ENCODE data around the gene IGBP1.
"Not testable (repeated sequence)": the region's sequence is repeated elsewhere in the genome, so short reads cannot be mapped to it uniquely, and the experiment has no call there.

The IGBP1 gene

DNA sequence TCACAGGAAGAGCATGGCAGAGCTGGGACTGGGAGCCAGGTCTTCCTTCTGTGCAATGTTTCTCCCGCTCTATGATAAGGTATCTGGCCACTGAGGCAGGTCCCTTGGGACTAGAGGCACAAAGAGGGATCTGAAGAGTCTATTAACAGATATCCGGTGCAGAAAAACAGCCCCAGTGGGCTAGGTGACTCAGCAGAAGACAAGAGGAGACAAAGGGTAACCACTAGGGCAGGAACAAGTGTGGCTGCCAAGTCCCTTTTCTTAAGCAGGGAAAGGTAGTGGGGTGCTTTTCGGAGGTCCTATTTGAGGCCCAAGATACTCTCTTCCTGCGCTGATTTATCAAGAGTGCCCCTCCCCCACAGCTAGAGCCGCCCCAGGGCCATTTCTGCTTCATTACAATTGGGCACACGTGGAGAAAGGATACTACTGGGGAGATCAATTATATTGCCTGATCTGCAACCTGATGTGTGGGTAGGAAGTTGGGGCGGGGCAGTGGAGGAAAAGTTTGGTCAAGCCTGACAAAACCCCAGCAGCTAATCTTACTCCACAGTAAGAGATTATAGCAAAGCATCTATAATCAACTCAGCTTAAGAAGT lies 43.8 kb downstream of the IGBP1 start, which contains the start of gene DGAT2L6:
Gene DGAT2L6 (plus strand): TSS at position 546 of the 596 bp plus-strand sequence. CDS start 100 bp downstream, outside the sequence.
- TF ChIP-seq, protein P1, sequence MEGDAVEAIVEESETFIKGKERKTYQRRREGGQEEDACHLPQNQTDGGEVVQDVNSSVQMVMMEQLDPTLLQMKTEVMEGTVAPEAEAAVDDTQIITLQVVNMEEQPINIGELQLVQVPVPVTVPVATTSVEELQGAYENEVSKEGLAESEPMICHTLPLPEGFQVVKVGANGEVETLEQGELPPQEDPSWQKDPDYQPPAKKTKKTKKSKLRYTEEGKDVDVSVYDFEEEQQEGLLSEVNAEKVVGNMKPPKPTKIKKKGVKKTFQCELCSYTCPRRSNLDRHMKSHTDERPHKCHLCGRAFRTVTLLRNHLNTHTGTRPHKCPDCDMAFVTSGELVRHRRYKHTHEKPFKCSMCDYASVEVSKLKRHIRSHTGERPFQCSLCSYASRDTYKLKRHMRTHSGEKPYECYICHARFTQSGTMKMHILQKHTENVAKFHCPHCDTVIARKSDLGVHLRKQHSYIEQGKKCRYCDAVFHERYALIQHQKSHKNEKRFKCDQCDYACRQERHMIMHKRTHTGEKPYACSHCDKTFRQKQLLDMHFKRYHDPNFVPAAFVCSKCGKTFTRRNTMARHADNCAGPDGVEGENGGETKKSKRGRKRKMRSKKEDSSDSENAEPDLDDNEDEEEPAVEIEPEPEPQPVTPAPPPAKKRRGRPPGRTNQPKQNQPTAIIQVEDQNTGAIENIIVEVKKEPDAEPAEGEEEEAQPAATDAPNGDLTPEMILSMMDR (IDR thresholded peaks at IDR 0.05; ENCODE audit: borderline replicate concordance, insufficient read depth, low read depth, low read length): no peak
- no peak within 1 kb of the TSS for H3K4me3 ChIP-seq (ENCODE audit: low read depth, low read length)

GRCh38 chrX:70183091-70183490 lies 49.8 kb downstream of the IGBP1 start:
- no peak overlapping the region for H3K4me3 ChIP-seq (ENCODE audit: low read depth, low read length)
- TF ChIP-seq, protein P1 (IDR thresholded peaks at IDR 0.05; ENCODE audit: borderline replicate concordance, insufficient read depth, low read depth, low read length): no peak

DNA sequence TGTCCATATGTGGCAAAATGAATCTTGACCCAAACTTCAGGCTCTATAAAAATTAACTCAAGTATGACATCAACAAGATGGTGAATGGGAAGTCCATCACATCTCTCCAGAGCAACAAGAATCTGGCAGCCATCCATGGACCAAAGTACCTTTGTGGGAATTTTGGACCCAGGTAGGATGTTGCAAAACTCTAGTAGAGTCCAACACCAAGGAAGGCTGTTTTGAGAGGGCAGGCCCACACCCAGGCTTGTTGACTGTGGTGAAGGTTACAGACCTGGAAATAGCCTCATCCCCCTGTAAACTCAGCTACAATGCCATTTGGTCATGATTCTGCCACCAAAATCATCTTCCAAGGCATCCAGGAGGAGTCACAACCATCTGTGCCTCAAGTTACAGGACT lies 57.0 kb downstream of the IGBP1 start:
- H3K4me3 ChIP-seq (ENCODE audit: low read depth, low read length): no peak overlapping the region
- TF ChIP-seq, protein P1 (IDR thresholded peaks at IDR 0.05; ENCODE audit: borderline replicate concordance, insufficient read depth, low read depth, low read length): no peak

DNA sequence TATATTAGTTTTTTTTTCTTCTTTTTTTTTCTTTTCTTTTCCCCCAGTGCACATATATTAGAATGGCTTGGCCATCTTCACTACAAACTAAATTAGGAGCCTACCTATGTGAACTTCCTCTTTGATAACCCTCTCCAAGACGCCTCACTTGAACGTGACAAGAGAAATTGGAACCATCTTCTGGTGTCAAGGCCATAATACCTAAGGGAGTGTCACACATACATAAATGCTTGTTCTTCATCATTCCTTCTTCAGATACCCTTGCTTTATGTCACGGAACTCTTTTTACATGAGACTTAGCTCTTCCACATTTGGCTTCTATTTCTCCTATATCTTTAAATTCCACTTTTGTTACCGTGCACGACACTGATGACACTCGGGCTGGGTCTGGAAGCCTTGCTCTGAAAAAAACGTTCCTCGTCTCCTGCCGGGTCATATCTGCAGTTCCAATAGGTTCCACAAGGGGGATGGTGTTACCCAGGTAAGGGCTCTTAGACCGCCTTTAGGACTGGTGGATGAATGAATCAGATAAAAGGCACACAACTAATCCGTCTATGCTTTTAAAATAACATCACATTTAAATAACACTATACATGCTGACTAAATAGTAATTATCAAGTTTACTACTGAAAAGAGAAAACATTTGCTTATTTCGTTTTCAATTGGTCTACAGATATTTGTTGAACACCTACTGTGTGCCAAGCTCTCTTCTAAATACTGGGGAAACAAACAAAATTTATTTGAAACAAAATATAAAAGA lies 63.9 kb downstream of the IGBP1 start:
- TF ChIP-seq, protein P1 (IDR thresholded peaks at IDR 0.05; ENCODE audit: borderline replicate concordance, insufficient read depth, low read depth, low read length): peak; percentile 55; the same call in 1 of the 2 replicates
- no peak overlapping the region for H3K4me3 ChIP-seq (ENCODE audit: low read depth, low read length)

- TF ChIP-seq, protein P1 (IDR thresholded peaks at IDR 0.05; ENCODE audit: borderline replicate concordance, insufficient read depth, low read depth, low read length): no peak
- no peak overlapping the region for H3K4me3 ChIP-seq (ENCODE audit: low read depth, low read length)
Measured at GRCh38 chrX:70201732-70202131, 68.5 kb downstream of the IGBP1 start.

DNA sequence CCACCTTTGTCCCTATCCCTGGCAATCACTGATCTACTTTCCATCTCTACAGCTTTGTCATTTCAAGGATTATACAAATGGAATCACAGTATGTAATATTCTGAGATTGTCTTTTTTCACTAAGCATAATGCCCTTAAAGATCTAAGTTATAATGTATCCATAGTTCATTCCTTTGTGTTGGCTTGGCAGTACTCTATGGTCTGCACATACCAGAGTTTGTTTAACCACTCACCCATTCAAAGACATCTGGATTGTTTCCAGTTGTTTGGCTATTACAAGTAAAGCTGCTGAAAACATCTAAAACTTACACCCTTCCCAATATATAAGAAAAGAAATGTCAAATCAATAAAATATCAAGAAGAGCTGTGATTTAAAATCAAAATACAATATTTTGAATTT lies 75.2 kb downstream of the IGBP1 start:
- TF ChIP-seq, protein P1 (IDR thresholded peaks at IDR 0.05; ENCODE audit: borderline replicate concordance, insufficient read depth, low read depth, low read length): no peak
- H3K4me3 ChIP-seq (ENCODE audit: low read depth, low read length): no peak overlapping the region

DNA sequence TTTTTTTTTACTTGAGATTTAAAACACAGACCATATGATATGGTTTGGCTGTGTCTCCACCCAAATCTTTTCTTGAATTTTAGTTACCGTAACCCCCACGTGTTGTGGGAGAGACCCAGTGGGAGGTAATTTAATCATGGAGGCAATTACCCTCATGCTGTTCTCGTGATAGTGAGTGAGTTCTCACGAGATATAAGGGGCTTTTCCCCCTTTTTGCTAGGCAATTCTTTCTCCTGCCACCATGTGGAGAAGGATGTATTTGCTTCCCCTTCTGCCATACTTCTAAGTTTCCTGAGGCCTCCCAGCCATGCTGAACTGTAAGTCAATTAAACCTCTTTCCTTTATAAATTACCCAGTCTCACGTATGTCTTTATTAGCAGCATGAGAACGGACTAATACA lies 76.3 kb downstream of the IGBP1 start:
- H3K4me3 ChIP-seq (ENCODE audit: low read depth, low read length): not testable (repeated sequence)

Measured in GM12875 (cell line).